GM23338 (cell line): ENCODE data around the gene ANAPC2. TPM values are rescaled to one million over a fixed set of nuclear protein-coding genes. Genes with fewer than 3 reads are reported as not detected.

ENCODE experiments used
- ATAC-seq: fragments of 200-7000 bp; cut with Tn5 transposase; 3 replicates; pipeline ENCODE4 v1.9.1; 2020
- DNase-seq: peaks from one replicate; pipeline ENCODE4 v3.0.0-alpha.2; 2015; ENCODE audit warnings: low spot score
- H2AFZ ChIP-seq: fragments of 200-600 bp; sonication (generic); 2 replicates; pipeline ENCODE4 v1.8.0; 2016; ENCODE audit warnings: antibody characterized with exemption, mild to moderate bottlenecking, moderate library complexity
- H3F3A ChIP-seq: fragments of 200-600 bp; sonication (generic); replicated peaks from 2 replicates; pipeline ENCODE4 v1.8.0; 2017; ENCODE audit warnings: antibody characterized with exemption, mixed run types, low read depth
- H3K27ac ChIP-seq: fragments of 200-600 bp; sonication (generic); 2 replicates; pipeline ENCODE4 v1.6.1; 2016; ENCODE audit warnings: low read depth
- H3K27me3 ChIP-seq: fragments of 200-600 bp; sonication (generic); 2 replicates; pipeline ENCODE4 v1.8.0; 2016; ENCODE audit warnings: mild to moderate bottlenecking, mixed run types, moderate library complexity; ENCODE audit not compliant: insufficient read depth
- H3K36me3 ChIP-seq: fragments of 200-600 bp; sonication (generic); 2 replicates; pipeline ENCODE4 v1.8.0; 2016; ENCODE audit warnings: mild to moderate bottlenecking; ENCODE audit not compliant: insufficient read depth
- H3K4me1 ChIP-seq: fragments of 200-600 bp; sonication (generic); 2 replicates; pipeline ENCODE4 v1.8.0; 2016; ENCODE audit warnings: mild to moderate bottlenecking, moderate library complexity; ENCODE audit not compliant: insufficient read depth
- H3K4me2 ChIP-seq: fragments of 200-600 bp; sonication (generic); 2 replicates; pipeline ENCODE4 v1.7.1; 2017; ENCODE audit warnings: mixed run types
- H3K4me3 ChIP-seq: fragments of 200-600 bp; sonication (generic); 2 replicates; pipeline ENCODE4 v1.6.1; 2016; ENCODE audit warnings: mixed run types
- H3K79me2 ChIP-seq: fragments of 200-600 bp; sonication (generic); replicated peaks from 2 replicates; pipeline ENCODE4 v1.8.0; 2017; ENCODE audit warnings: mild to moderate bottlenecking; ENCODE audit not compliant: insufficient read depth
- H3K9me2 ChIP-seq: fragments of 200-600 bp; sonication (generic); 2 replicates; pipeline ENCODE4 v1.8.0; 2017; ENCODE audit not compliant: insufficient read depth
- H4K20me1 ChIP-seq: fragments of 200-600 bp; sonication (generic); replicated peaks from 2 replicates; pipeline ENCODE4 v1.8.0; 2017; ENCODE audit warnings: mild to moderate bottlenecking; ENCODE audit not compliant: insufficient read depth
- H3K27ac Mint-ChIP-seq: 2 replicates; pipeline ENCODE4 v1.8.0; 2020; ENCODE audit warnings: inconsistent platforms, mild to moderate bottlenecking, moderate library complexity, mixed read lengths
- H3K27me3 Mint-ChIP-seq: 3 replicates; pipeline ENCODE4 v1.8.0; 2022; ENCODE audit warnings: low read depth, mild to moderate bottlenecking, moderate library complexity, mixed read lengths, inconsistent platforms; ENCODE audit not compliant: insufficient read depth, poor library complexity
- H3K36me3 Mint-ChIP-seq: 3 replicates; pipeline ENCODE4 v1.8.0; 2021; ENCODE audit warnings: low read depth, mild to moderate bottlenecking, inconsistent platforms, moderate library complexity, mixed read lengths
- H3K4me1 Mint-ChIP-seq: 3 replicates; pipeline ENCODE4 v1.8.0; 2020; ENCODE audit warnings: mild to moderate bottlenecking, inconsistent platforms, mixed read lengths
- H3K4me3 Mint-ChIP-seq: 3 replicates; pipeline ENCODE4 v1.8.0; 2021; ENCODE audit warnings: moderate library complexity, mild to moderate bottlenecking, inconsistent platforms, mixed read lengths
- H3K9me3 Mint-ChIP-seq: 3 replicates; pipeline ENCODE4 v1.8.0; 2020; ENCODE audit warnings: moderate library complexity, mild to moderate bottlenecking, inconsistent platforms, mixed read lengths
- CREB1 ChIP-seq: fragments of 250-450 bp; sonication (Bioruptor Pico); IDR thresholded peaks from 2 replicates; pipeline ENCODE4 v1.5.0; 2020; ENCODE audit warnings: low read depth, mild to moderate bottlenecking, moderate library complexity
- EZH2 ChIP-seq: fragments of 200-600 bp; sonication (generic); IDR thresholded peaks from one replicate; pipeline ENCODE4 v1.8.0; 2017; ENCODE audit warnings: antibody characterized with exemption, mild to moderate bottlenecking, low read depth; ENCODE audit not compliant: unreplicated experiment
- EZH2phosphoT487 ChIP-seq: fragments of 200-600 bp; sonication (generic); IDR thresholded peaks from one replicate; pipeline ENCODE4 v1.8.1; 2018; ENCODE audit warnings: antibody characterized with exemption; ENCODE audit not compliant: unreplicated experiment
- JUNB ChIP-seq: IDR thresholded peaks from one replicate; pipeline ENCODE4 v1.6.1; 2016; ENCODE audit warnings: antibody characterized with exemption; ENCODE audit not compliant: unreplicated experiment
- NANOG ChIP-seq: IDR thresholded peaks from 2 replicates; pipeline ENCODE4 v1.6.1; 2016; ENCODE audit warnings: antibody characterized with exemption, borderline replicate concordance
- POLR2AphosphoS5 ChIP-seq: IDR thresholded peaks from 2 replicates; pipeline ENCODE4 v1.6.1; 2016; ENCODE audit warnings: antibody characterized with exemption, low read depth
- STAT1 ChIP-seq: IDR thresholded peaks from one replicate; pipeline ENCODE4 v1.6.1; 2016; ENCODE audit warnings: antibody characterized with exemption; ENCODE audit not compliant: unreplicated experiment
- ZNF114 ChIP-seq: fragments of 250-450 bp; sonication (Bioruptor Pico); IDR thresholded peaks from 2 replicates; pipeline ENCODE4 v1.5.0; 2020; ENCODE audit warnings: mild to moderate bottlenecking, moderate library complexity
- ZNF331 ChIP-seq: fragments of 250-450 bp; sonication (Bioruptor Pico); IDR thresholded peaks from 2 replicates; pipeline ENCODE4 v1.5.0; 2020; ENCODE audit warnings: low read depth, mild to moderate bottlenecking, moderate library complexity
- polyA plus RNA-seq: library from polyadenylated mRNA; unstranded; fragments of >200 nt; fragmentation: Nextera tagmentation; extraction: Ambion mirVana; gene quantifications from 2 replicates; pipeline ENCODE4 v1.2.1, GENCODE V29; 2016
- total RNA-seq: library from RNA; depleted of rRNA; stranded (reverse); fragments of >200 nt; shearing (Covaris generic); gene quantifications from 2 replicates; pipeline ENCODE4 v1.2.3, GENCODE V29; 2014
- TF ChIP-seq, protein P1 (sequence below): IDR thresholded peaks from 2 replicates; pipeline ENCODE4 v1.6.1; 2016; ENCODE audit warnings: antibody characterized with exemption
- TF ChIP-seq, protein P2 (sequence below), 2 experiments: fragments of 200-600 bp in 1 of 2; sonication (generic) in 1 of 2; conservative IDR thresholded peaks; 2 replicates each; pipeline versions ENCODE4 v1.5.1 to v1.6.1; 2016 to 2017; ENCODE audit warnings: antibody characterized with exemption in 2 of 2, low read depth in 2 of 2, mild to moderate bottlenecking in 2 of 2, moderate library complexity in 1 of 2
- TF ChIP-seq, protein P3 (sequence below): fragments of 250-450 bp; sonication (Bioruptor Pico); IDR thresholded peaks from 2 replicates; pipeline ENCODE4 v1.5.0; 2020; ENCODE audit warnings: mild to moderate bottlenecking, moderate library complexity
- TF ChIP-seq, protein P4 (sequence below): IDR thresholded peaks from one replicate; pipeline ENCODE4 v1.6.1; 2018; ENCODE audit warnings: antibody characterized with exemption; ENCODE audit not compliant: unreplicated experiment

ANAPC2 gene
- total and polyA plus RNA-seq, 2 experiments from 2014 or later, result 16.4 to 42.9 TPM

DNA sequence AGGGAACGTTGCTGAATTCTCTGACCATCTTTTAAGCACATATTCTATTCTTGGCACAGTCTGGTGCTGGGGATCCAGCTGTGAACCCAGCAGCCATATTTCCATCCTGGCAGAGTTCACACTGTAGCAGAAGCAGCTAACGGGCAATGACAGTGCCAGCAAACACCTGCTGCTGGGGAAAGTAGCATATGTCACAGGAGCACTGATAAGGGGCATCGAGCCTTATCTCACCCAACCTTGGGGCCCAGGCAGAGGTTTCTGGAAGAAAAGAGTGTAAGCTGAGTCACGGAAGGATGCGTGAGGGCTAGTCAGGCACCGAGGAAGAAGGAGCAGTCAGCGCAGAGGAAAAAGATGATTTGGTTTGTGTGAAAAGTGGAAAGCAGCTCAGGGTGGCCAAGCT is 18.2 kb upstream of the ANAPC2 start:
- peaks cover 20% of the 10 kb centered on the region for H3K4me1 ChIP-seq
- TF ChIP-seq JUNB, result no peak
- TF ChIP-seq, protein P1, sequence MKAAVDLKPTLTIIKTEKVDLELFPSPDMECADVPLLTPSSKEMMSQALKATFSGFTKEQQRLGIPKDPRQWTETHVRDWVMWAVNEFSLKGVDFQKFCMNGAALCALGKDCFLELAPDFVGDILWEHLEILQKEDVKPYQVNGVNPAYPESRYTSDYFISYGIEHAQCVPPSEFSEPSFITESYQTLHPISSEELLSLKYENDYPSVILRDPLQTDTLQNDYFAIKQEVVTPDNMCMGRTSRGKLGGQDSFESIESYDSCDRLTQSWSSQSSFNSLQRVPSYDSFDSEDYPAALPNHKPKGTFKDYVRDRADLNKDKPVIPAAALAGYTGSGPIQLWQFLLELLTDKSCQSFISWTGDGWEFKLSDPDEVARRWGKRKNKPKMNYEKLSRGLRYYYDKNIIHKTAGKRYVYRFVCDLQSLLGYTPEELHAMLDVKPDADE, result no peak
- TF ChIP-seq, protein P2, sequence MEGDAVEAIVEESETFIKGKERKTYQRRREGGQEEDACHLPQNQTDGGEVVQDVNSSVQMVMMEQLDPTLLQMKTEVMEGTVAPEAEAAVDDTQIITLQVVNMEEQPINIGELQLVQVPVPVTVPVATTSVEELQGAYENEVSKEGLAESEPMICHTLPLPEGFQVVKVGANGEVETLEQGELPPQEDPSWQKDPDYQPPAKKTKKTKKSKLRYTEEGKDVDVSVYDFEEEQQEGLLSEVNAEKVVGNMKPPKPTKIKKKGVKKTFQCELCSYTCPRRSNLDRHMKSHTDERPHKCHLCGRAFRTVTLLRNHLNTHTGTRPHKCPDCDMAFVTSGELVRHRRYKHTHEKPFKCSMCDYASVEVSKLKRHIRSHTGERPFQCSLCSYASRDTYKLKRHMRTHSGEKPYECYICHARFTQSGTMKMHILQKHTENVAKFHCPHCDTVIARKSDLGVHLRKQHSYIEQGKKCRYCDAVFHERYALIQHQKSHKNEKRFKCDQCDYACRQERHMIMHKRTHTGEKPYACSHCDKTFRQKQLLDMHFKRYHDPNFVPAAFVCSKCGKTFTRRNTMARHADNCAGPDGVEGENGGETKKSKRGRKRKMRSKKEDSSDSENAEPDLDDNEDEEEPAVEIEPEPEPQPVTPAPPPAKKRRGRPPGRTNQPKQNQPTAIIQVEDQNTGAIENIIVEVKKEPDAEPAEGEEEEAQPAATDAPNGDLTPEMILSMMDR (conservative IDR thresholded peaks at IDR 0.05; ENCODE audit: low read depth in 2 of 2), result no peak
- TF ChIP-seq STAT1, result no peak
- no peak for TF ChIP-seq POLR2AphosphoS5
- TF ChIP-seq, protein P3, sequence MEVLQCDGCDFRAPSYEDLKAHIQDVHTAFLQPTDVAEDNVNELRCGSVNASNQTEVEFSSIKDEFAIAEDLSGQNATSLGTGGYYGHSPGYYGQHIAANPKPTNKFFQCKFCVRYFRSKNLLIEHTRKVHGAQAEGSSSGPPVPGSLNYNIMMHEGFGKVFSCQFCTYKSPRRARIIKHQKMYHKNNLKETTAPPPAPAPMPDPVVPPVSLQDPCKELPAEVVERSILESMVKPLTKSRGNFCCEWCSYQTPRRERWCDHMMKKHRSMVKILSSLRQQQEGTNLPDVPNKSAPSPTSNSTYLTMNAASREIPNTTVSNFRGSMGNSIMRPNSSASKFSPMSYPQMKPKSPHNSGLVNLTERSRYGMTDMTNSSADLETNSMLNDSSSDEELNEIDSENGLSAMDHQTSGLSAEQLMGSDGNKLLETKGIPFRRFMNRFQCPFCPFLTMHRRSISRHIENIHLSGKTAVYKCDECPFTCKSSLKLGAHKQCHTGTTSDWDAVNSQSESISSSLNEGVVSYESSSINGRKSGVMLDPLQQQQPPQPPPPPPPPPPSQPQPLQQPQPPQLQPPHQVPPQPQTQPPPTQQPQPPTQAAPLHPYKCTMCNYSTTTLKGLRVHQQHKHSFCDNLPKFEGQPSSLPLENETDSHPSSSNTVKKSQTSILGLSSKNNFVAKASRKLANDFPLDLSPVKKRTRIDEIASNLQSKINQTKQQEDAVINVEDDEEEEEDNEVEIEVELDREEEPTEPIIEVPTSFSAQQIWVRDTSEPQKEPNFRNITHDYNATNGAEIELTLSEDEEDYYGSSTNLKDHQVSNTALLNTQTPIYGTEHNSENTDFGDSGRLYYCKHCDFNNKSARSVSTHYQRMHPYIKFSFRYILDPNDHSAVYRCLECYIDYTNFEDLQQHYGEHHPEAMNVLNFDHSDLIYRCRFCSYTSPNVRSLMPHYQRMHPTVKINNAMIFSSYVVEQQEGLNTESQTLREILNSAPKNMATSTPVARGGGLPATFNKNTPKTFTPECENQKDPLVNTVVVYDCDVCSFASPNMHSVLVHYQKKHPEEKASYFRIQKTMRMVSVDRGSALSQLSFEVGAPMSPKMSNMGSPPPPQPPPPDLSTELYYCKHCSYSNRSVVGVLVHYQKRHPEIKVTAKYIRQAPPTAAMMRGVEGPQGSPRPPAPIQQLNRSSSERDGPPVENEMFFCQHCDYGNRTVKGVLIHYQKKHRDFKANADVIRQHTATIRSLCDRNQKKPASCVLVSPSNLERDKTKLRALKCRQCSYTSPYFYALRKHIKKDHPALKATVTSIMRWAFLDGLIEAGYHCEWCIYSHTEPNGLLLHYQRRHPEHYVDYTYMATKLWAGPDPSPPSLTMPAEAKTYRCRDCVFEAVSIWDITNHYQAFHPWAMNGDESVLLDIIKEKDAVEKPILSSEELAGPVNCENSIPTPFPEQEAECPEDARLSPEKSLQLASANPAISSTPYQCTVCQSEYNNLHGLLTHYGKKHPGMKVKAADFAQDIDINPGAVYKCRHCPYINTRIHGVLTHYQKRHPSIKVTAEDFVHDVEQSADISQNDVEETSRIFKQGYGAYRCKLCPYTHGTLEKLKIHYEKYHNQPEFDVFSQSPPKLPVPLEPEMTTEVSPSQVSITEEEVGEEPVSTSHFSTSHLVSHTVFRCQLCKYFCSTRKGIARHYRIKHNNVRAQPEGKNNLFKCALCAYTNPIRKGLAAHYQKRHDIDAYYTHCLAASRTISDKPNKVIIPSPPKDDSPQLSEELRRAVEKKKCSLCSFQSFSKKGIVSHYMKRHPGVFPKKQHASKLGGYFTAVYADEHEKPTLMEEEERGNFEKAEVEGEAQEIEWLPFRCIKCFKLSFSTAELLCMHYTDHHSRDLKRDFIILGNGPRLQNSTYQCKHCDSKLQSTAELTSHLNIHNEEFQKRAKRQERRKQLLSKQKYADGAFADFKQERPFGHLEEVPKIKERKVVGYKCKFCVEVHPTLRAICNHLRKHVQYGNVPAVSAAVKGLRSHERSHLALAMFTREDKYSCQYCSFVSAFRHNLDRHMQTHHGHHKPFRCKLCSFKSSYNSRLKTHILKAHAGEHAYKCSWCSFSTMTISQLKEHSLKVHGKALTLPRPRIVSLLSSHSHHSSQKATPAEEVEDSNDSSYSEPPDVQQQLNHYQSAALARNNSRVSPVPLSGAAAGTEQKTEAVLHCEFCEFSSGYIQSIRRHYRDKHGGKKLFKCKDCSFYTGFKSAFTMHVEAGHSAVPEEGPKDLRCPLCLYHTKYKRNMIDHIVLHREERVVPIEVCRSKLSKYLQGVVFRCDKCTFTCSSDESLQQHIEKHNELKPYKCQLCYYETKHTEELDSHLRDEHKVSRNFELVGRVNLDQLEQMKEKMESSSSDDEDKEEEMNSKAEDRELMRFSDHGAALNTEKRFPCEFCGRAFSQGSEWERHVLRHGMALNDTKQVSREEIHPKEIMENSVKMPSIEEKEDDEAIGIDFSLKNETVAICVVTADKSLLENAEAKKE (CRISPR knock-in tag), result no peak
- TF ChIP-seq ZNF331 (CRISPR knock-in tag), result no peak
- TF ChIP-seq, protein P4, sequence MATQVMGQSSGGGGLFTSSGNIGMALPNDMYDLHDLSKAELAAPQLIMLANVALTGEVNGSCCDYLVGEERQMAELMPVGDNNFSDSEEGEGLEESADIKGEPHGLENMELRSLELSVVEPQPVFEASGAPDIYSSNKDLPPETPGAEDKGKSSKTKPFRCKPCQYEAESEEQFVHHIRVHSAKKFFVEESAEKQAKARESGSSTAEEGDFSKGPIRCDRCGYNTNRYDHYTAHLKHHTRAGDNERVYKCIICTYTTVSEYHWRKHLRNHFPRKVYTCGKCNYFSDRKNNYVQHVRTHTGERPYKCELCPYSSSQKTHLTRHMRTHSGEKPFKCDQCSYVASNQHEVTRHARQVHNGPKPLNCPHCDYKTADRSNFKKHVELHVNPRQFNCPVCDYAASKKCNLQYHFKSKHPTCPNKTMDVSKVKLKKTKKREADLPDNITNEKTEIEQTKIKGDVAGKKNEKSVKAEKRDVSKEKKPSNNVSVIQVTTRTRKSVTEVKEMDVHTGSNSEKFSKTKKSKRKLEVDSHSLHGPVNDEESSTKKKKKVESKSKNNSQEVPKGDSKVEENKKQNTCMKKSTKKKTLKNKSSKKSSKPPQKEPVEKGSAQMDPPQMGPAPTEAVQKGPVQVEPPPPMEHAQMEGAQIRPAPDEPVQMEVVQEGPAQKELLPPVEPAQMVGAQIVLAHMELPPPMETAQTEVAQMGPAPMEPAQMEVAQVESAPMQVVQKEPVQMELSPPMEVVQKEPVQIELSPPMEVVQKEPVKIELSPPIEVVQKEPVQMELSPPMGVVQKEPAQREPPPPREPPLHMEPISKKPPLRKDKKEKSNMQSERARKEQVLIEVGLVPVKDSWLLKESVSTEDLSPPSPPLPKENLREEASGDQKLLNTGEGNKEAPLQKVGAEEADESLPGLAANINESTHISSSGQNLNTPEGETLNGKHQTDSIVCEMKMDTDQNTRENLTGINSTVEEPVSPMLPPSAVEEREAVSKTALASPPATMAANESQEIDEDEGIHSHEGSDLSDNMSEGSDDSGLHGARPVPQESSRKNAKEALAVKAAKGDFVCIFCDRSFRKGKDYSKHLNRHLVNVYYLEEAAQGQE, result no peak
- TF ChIP-seq EZH2, result no peak
- no peak for TF ChIP-seq EZH2phosphoT487
- TF ChIP-seq ZNF114, result no peak
- TF ChIP-seq NANOG, result no peak
- TF ChIP-seq CREB1 (CRISPR knock-in tag), result no peak
- H3K27ac ChIP-seq, result no peak overlapping the region
- H3K4me2 ChIP-seq, result peak overlapping the region; percentile 98
- H3K36me3 Mint-ChIP-seq, result peaks cover 33% of the 10 kb centered on the region
- peaks cover 24% of the 10 kb centered on the region for H3K27me3 Mint-ChIP-seq
- H3K27me3 ChIP-seq, result no peaks in the 10 kb centered on the region
- no peaks in the 10 kb centered on the region for H3K36me3 ChIP-seq
- DNase-seq (no peak), ATAC-seq (no peak)
- peaks cover 14% of the 10 kb centered on the region for H4K20me1 ChIP-seq
- H3K9me3 Mint-ChIP-seq, result no peaks in the 10 kb centered on the region; the same call in 2 of the 3 replicates
- H3K4me3 ChIP-seq, result peak overlapping the region; percentile 98
- H3F3A ChIP-seq, result peaks cover 16% of the 10 kb centered on the region; the same call in 1 of the 2 replicates
- H3K27ac Mint-ChIP-seq, result no peak overlapping the region
- H3K4me1 Mint-ChIP-seq, result peaks cover 28% of the 10 kb centered on the region
- no peaks in the 10 kb centered on the region for H3K9me2 ChIP-seq
- H2AFZ ChIP-seq, result no peak overlapping the region
- H3K4me3 Mint-ChIP-seq, result peak overlapping the region; percentile 97
- H3K79me2 ChIP-seq, result peaks cover 42% of the 10 kb centered on the region
